Mesendoderm (in vitro differentiated cells): ENCODE measurements around the gene MAPK10.

Source experiments
- DNase-seq: peaks from one replicate; pipeline ENCODE4 v3.0.0; 2013
- H2AK5ac ChIP-seq: 2 replicates; pipeline ENCODE4 v1.6.1; 2013; ENCODE audit warnings: low read length, inconsistent platforms
- H2BK120ac ChIP-seq: 2 replicates; pipeline ENCODE4 v1.6.1; 2013; ENCODE audit warnings: low read depth, mild to moderate bottlenecking, low read length, moderate library complexity, mixed read lengths
- H2BK15ac ChIP-seq: replicated peaks from 2 replicates; pipeline ENCODE4 v1.6.1; 2013; ENCODE audit warnings: low read depth, mild to moderate bottlenecking, moderate library complexity
- H2BK5ac ChIP-seq: 2 replicates; pipeline ENCODE4 v1.6.1; 2013; ENCODE audit warnings: low read length, inconsistent platforms
- H3K18ac ChIP-seq: 2 replicates; pipeline ENCODE4 v1.6.1; 2013; ENCODE audit warnings: mild to moderate bottlenecking, low read length, mixed read lengths
- H3K23ac ChIP-seq: one replicate; pipeline ENCODE4 v1.6.1; 2013; ENCODE audit warnings: low read length
- H3K27ac ChIP-seq: 2 replicates; pipeline ENCODE4 v1.5.1; 2013; ENCODE audit warnings: low read depth, mild to moderate bottlenecking, inconsistent platforms, low read length, moderate library complexity
- H3K27me3 ChIP-seq: 2 replicates; pipeline ENCODE4 v1.6.1; 2013; ENCODE audit warnings: low read length, control low read depth, mild to moderate bottlenecking, inconsistent platforms; ENCODE audit not compliant: insufficient read depth, poor library complexity
- H3K36me3 ChIP-seq: 2 replicates; pipeline ENCODE4 v1.6.1; 2013; ENCODE audit warnings: low read length, inconsistent platforms; ENCODE audit not compliant: control insufficient read depth, insufficient read depth
- H3K4ac ChIP-seq: one replicate; pipeline ENCODE4 v1.6.1; 2013; ENCODE audit warnings: low read depth, mild to moderate bottlenecking, low read length, moderate library complexity
- H3K4me1 ChIP-seq: 2 replicates; pipeline ENCODE4 v1.6.1; 2013; ENCODE audit warnings: low read depth, low read length, inconsistent platforms; ENCODE audit not compliant: control insufficient read depth
- H3K4me2 ChIP-seq: 2 replicates; pipeline ENCODE4 v1.6.1; 2013; ENCODE audit warnings: low read length
- H3K4me3 ChIP-seq: 2 replicates; pipeline ENCODE4 v1.5.1; 2013; ENCODE audit warnings: mild to moderate bottlenecking, low read length
- H3K56ac ChIP-seq: one replicate; pipeline ENCODE4 v1.6.1; 2013; ENCODE audit warnings: low read length
- H3K79me1 ChIP-seq: 2 replicates; pipeline ENCODE4 v1.6.1; 2013; ENCODE audit warnings: low read length, inconsistent platforms
- H3K79me2 ChIP-seq: 2 replicates; pipeline ENCODE4 v1.6.1; 2013; ENCODE audit warnings: mild to moderate bottlenecking, low read length; ENCODE audit not compliant: control insufficient read depth, insufficient read depth
- H3K9ac ChIP-seq: 2 replicates; pipeline ENCODE4 v1.6.1; 2013; ENCODE audit warnings: low read length, inconsistent platforms
- H4K5ac ChIP-seq: one replicate; pipeline ENCODE4 v1.6.1; 2013; ENCODE audit warnings: low read length
- H4K8ac ChIP-seq: one replicate; pipeline ENCODE4 v1.6.1; 2013; ENCODE audit warnings: low read depth, mild to moderate bottlenecking, control low read depth, low read length, moderate library complexity
- WGBS: extraction: QIAGEN DNeasy Blood & Tissue Kit; methylation state at CpG from one replicate; pipeline ENCODE4 v1.1.7; 2013; ENCODE audit warnings: low lambda C conversion rate, missing lambda C conversion rate; ENCODE audit not compliant: insufficient coverage; ENCODE audit errors: extremely low coverage; 5-methylcytosine and 5-hydroxymethylcytosine counted together

MAPK10 gene

GRCh38 chr4:86274642-86275041 is 85.2 kb downstream of the MAPK10 start:
- Histone ChIP-seq H4K8ac (no peak overlapping the region), H2BK5ac (no peak overlapping the region), H3K27ac (no peak overlapping the region), H3K56ac (no peak overlapping the region), H3K79me2 (no peaks in the 10 kb centered on the region), H2AK5ac (no peak overlapping the region), H3K23ac (no peak overlapping the region), H3K79me1 (no peaks in the 10 kb centered on the region), H3K36me3 (no peaks in the 10 kb centered on the region), H3K27me3 (no peaks in the 10 kb centered on the region), H4K5ac (no peak overlapping the region), H2BK15ac (no peak overlapping the region), H2BK120ac (no peak overlapping the region), H3K4me1 (peaks cover 3% of the 10 kb centered on the region), H3K9ac (no peak overlapping the region), H3K4me2 (no peak overlapping the region), H3K18ac (no peak overlapping the region), H3K4me3 (no peak overlapping the region), H3K4ac (no peak overlapping the region)
- no peak for DNase-seq

- no peaks in the 10 kb centered on the region for H3K79me1 ChIP-seq
- H3K18ac ChIP-seq: no peak overlapping the region
- no peak overlapping the region for H3K9ac ChIP-seq
- H3K4me3 ChIP-seq: no peak overlapping the region
- no peak overlapping the region for H4K5ac ChIP-seq
- no peak overlapping the region for H3K56ac ChIP-seq
- H2BK5ac ChIP-seq: no peak overlapping the region
- H3K36me3 ChIP-seq: no peaks in the 10 kb centered on the region
- no peaks in the 10 kb centered on the region for H3K27me3 ChIP-seq
- WGBS: no CpG with 5 or more reads among the region's 1 CpG
- no peak overlapping the region for H3K4me2 ChIP-seq
- no peak overlapping the region for H2BK15ac ChIP-seq
- no peaks in the 10 kb centered on the region for H3K79me2 ChIP-seq
- DNase-seq: no peak
- no peak overlapping the region for H2AK5ac ChIP-seq
- H2BK120ac ChIP-seq: no peak overlapping the region
- no peaks in the 10 kb centered on the region for H3K4me1 ChIP-seq
- H3K27ac ChIP-seq: no peak overlapping the region
- H3K4ac ChIP-seq: no peak overlapping the region
- H4K8ac ChIP-seq: no peak overlapping the region
- no peak overlapping the region for H3K23ac ChIP-seq
Observed at GRCh38 chr4:86272669-86273068, 87.2 kb downstream of the MAPK10 start.

DNA sequence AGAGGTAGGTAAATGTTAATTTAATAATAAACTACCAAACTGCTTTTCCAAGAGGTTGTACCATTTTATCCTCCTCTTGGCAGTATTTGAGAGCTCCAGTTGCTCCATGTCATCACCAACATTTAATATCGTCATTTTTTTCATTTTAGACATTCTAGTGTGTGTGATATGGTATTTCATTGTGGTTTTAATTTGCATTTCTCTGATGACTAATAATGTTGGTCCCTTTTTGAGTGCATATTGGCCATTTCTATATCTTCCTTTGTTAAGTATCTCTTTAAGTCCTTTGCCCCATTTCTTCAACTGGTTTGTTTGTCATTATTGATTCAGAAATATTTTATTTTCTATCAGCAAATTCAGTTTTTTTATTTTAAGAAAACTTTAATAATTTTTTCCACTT is 88.8 kb downstream of the MAPK10 start:
- H3K4ac ChIP-seq: no peak overlapping the region
- no peak overlapping the region for H2AK5ac ChIP-seq
- H3K79me2 ChIP-seq: no peaks in the 10 kb centered on the region
- H4K5ac ChIP-seq: no peak overlapping the region
- no peak overlapping the region for H3K4me2 ChIP-seq
- H2BK15ac ChIP-seq: no peak overlapping the region
- H2BK5ac ChIP-seq: no peak overlapping the region
- H3K27me3 ChIP-seq: no peaks in the 10 kb centered on the region
- no peaks in the 10 kb centered on the region for H3K4me1 ChIP-seq
- H3K36me3 ChIP-seq: no peaks in the 10 kb centered on the region
- H3K79me1 ChIP-seq: no peaks in the 10 kb centered on the region
- H3K18ac ChIP-seq: no peak overlapping the region
- H4K8ac ChIP-seq: no peak overlapping the region
- H3K27ac ChIP-seq: no peak overlapping the region
- no peak overlapping the region for H3K23ac ChIP-seq
- H3K4me3 ChIP-seq: no peak overlapping the region
- no peak overlapping the region for H3K9ac ChIP-seq
- no peak overlapping the region for H3K56ac ChIP-seq
- DNase-seq: no peak
- no CpG with 5 or more reads among the region's 1 CpG for WGBS
- H2BK120ac ChIP-seq: no peak overlapping the region

- Histone ChIP-seq H2BK120ac (no peak overlapping the region), H3K9ac (no peak overlapping the region), H3K27me3 (no peaks in the 10 kb centered on the region), H3K79me1 (no peaks in the 10 kb centered on the region), H3K4me2 (no peak overlapping the region), H3K56ac (no peak overlapping the region), H3K4me3 (no peak overlapping the region), H3K23ac (no peak overlapping the region), H3K18ac (no peak overlapping the region), H2BK5ac (no peak overlapping the region), H2BK15ac (no peak overlapping the region), H4K5ac (no peak overlapping the region), H3K4ac (no peak overlapping the region), H4K8ac (no peak overlapping the region), H2AK5ac (no peak overlapping the region), H3K27ac (no peak overlapping the region), H3K4me1 (no peaks in the 10 kb centered on the region), H3K79me2 (no peaks in the 10 kb centered on the region), H3K36me3 (no peaks in the 10 kb centered on the region)
- WGBS: 100% methylated on average over 1 of the region's 1 CpG
- no peak for DNase-seq
Observed at GRCh38 chr4:86269354-86269753, 90.5 kb downstream of the MAPK10 start.

GRCh38 chr4:86264241-86264640 is 95.6 kb downstream of the MAPK10 start:
- no peak overlapping the region for H2BK15ac ChIP-seq
- no peak overlapping the region for H2BK120ac ChIP-seq

GRCh38 chr4:86261636-86262035 is 98.2 kb downstream of the MAPK10 start:
- H3K9ac ChIP-seq: no peak overlapping the region
- no peak overlapping the region for H2BK120ac ChIP-seq
- H3K4ac ChIP-seq: no peak overlapping the region
- H3K4me2 ChIP-seq: no peak overlapping the region
- H4K8ac ChIP-seq: no peak overlapping the region
- H4K5ac ChIP-seq: no peak overlapping the region
- WGBS: no CpG with 5 or more reads among the region's 1 CpG
- no peak for DNase-seq
- H3K56ac ChIP-seq: no peak overlapping the region
- H3K23ac ChIP-seq: no peak overlapping the region
- H3K36me3 ChIP-seq: no peaks in the 10 kb centered on the region
- H3K79me1 ChIP-seq: no peaks in the 10 kb centered on the region
- no peak overlapping the region for H2AK5ac ChIP-seq
- no peak overlapping the region for H3K4me3 ChIP-seq
- no peak overlapping the region for H3K18ac ChIP-seq
- H3K27me3 ChIP-seq: no peaks in the 10 kb centered on the region
- no peak overlapping the region for H3K27ac ChIP-seq
- H2BK15ac ChIP-seq: no peak overlapping the region
- no peak overlapping the region for H2BK5ac ChIP-seq
- H3K79me2 ChIP-seq: no peaks in the 10 kb centered on the region
- H3K4me1 ChIP-seq: no peaks in the 10 kb centered on the region

More at GRCh38 chr4:86264241-86264640, 95.6 kb downstream of the MAPK10 start:
- Histone ChIP-seq H3K4me1 (no peaks in the 10 kb centered on the region), H3K4me3 (no peak overlapping the region), H3K27ac (no peak overlapping the region), H3K18ac (no peak overlapping the region), H3K23ac (no peak overlapping the region), H3K4ac (no peak overlapping the region), H3K9ac (no peak overlapping the region), H2AK5ac (no peak overlapping the region), H3K4me2 (no peak overlapping the region), H3K27me3 (no peaks in the 10 kb centered on the region), H2BK5ac (no peak overlapping the region), H3K56ac (no peak overlapping the region), H3K79me1 (no peaks in the 10 kb centered on the region), H4K8ac (no peak overlapping the region), H3K36me3 (no peaks in the 10 kb centered on the region), H3K79me2 (no peaks in the 10 kb centered on the region), H4K5ac (no peak overlapping the region)
- no peak for DNase-seq
